Measurements from ENCODE around the gene MRPS25.

DNA sequence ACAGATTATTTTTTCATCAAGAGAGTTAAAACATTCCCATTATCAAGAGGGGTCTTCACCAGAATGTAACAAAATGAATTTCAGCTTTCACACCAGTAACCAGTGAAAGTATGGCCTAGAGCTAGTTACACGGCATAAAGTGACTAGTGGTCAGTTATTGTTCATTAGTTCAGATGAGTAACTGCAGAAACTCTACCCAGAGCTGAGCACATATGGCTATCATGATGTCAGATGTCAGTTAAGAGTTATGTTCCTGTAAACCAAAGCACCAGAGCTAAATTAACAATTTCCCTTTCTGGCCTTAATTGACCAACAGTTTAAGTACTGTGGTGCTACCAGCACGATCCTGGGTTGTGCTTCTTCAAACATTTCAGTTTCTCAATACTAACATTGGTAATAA lies 6.6 kb upstream of the MRPS25 start:
- TF ChIP-seq, protein P1, sequence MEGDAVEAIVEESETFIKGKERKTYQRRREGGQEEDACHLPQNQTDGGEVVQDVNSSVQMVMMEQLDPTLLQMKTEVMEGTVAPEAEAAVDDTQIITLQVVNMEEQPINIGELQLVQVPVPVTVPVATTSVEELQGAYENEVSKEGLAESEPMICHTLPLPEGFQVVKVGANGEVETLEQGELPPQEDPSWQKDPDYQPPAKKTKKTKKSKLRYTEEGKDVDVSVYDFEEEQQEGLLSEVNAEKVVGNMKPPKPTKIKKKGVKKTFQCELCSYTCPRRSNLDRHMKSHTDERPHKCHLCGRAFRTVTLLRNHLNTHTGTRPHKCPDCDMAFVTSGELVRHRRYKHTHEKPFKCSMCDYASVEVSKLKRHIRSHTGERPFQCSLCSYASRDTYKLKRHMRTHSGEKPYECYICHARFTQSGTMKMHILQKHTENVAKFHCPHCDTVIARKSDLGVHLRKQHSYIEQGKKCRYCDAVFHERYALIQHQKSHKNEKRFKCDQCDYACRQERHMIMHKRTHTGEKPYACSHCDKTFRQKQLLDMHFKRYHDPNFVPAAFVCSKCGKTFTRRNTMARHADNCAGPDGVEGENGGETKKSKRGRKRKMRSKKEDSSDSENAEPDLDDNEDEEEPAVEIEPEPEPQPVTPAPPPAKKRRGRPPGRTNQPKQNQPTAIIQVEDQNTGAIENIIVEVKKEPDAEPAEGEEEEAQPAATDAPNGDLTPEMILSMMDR (IDR thresholded peaks at IDR 0.05; ENCODE audit: low read length), result no peak
- TF ChIP-seq EZH2phosphoT487 (IDR thresholded peaks at IDR 0.05; ENCODE audit: low read length), result no peak

Data from MM.1S (cell line).